K562 (cell line): Measurements from ENCODE around the gene GOLGA6D. TPM values are rescaled to one million over a fixed set of nuclear protein-coding genes. Genes with fewer than 3 reads are reported as not detected.

Source experiments
- ATAC-seq: fragments of 200-7000 bp; cut with Tn5 transposase; 3 replicates; pipeline ENCODE4 v1.9.1; 2020; ENCODE audit warnings: moderate library complexity
- BruUV-seq: library from RNA; stranded (reverse); fragments of 400-500 nt; replicated peaks from 2 replicates; lab custom pipeline; 2021; lab: Mats Ljungman, UMichigan
- CTCF ChIA-PET: fragments of 300-600 bp; formaldehyde crosslinking; extraction: SDS; loops from one replicate; lab custom pipeline; 2021; ENCODE audit warnings: low intra/inter-chr PET ratio; lab: Yijun Ruan, JAX
- POLR2A ChIA-PET: fragments of 300-600, 350-650 bp; sonication (Branson Sonifier 250); formaldehyde crosslinking; extraction: SDS; loops from one replicate; lab custom pipeline; 2021; ENCODE audit warnings: antibody characterized with exemption, inconsistent platforms; lab: Yijun Ruan, JAX
- DNase-seq, 4 experiments: peaks; one replicate each; pipeline versions ENCODE4 v3.0.0 to v3.0.0-alpha.2; 2011 to 2018; ENCODE audit warnings: low spot score in 3 of 4, mixed read lengths in 3 of 4; ENCODE audit errors: extremely low read depth in 1 of 4
- FAIRE-seq: peaks from 2 replicates; lab custom pipeline; 2011; peaks lifted over from hg19 to GRCh38; lab: Jason Lieb, UNC
- H2AFZ ChIP-seq: 2 replicates; pipeline ENCODE4 v1.6.0; 2011; ENCODE audit warnings: low read depth, low read length, control low read depth, inconsistent platforms
- H3K27ac ChIP-seq: fragments of 200-600 bp; 3 replicates; pipeline ENCODE4 v1.8.0; 2011; ENCODE audit warnings: low read depth, mild to moderate bottlenecking, control low read depth, inconsistent platforms, low read length, moderate library complexity, mixed read lengths; ENCODE audit errors: extremely low read depth
- H3K27me3 ChIP-seq, 2 experiments: fragments of 300-600 bp in 1 of 2; 2 replicates in 1 of 2; 3 replicates in 1 of 2; pipeline versions ENCODE4 v1.6.0 to v1.8.0; 2011; ENCODE audit warnings: inconsistent platforms in 2 of 2, low read length in 2 of 2, mild to moderate bottlenecking in 1 of 2, mixed read lengths in 1 of 2, moderate library complexity in 1 of 2; ENCODE audit not compliant: control insufficient read depth in 2 of 2, insufficient read depth in 2 of 2
- H3K36me3 ChIP-seq: fragments of 300-600 bp; 3 replicates; pipeline ENCODE4 v1.8.0; 2011; ENCODE audit warnings: mild to moderate bottlenecking, low read length, inconsistent platforms; ENCODE audit not compliant: control insufficient read depth, insufficient read depth
- H3K4me1 ChIP-seq, 2 experiments: fragments of 200-600 bp in 1 of 2; replicated peaks in 1 of 2; 2 replicates in 1 of 2; 3 replicates in 1 of 2; pipeline versions ENCODE4 v1.5.1 to v1.8.0; 2011; ENCODE audit warnings: inconsistent platforms in 2 of 2, low read length in 2 of 2, mild to moderate bottlenecking in 1 of 2, mixed read lengths in 1 of 2, moderate library complexity in 1 of 2; ENCODE audit not compliant: control insufficient read depth in 2 of 2, insufficient read depth in 2 of 2
- H3K4me2 ChIP-seq: 2 replicates; pipeline ENCODE4 v1.6.1; 2011; ENCODE audit warnings: low read length, control low read depth, inconsistent platforms, mixed read lengths; ENCODE audit not compliant: insufficient read depth
- H3K4me3 ChIP-seq: fragments of 200-600 bp; sonication (generic), shearing (Covaris generic); 2 replicates; pipeline ENCODE4 v1.5.1; 2016; ENCODE audit warnings: control low read depth, inconsistent platforms
- H3K79me2 ChIP-seq: fragments of 200-600 bp; 3 replicates; pipeline ENCODE4 v1.8.0; 2011; ENCODE audit warnings: low read length, inconsistent platforms; ENCODE audit not compliant: control insufficient read depth, insufficient read depth
- H3K9ac ChIP-seq, 2 experiments: 2 replicates each; pipeline versions ENCODE4 v1.6.0 to v1.6.1; 2011; ENCODE audit warnings: low read depth in 2 of 2, low read length in 2 of 2, control low read depth in 1 of 2, inconsistent platforms in 1 of 2, mild to moderate bottlenecking in 1 of 2, mixed read lengths in 1 of 2; ENCODE audit not compliant: insufficient read depth in 1 of 2
- H3K9me1 ChIP-seq: one replicate; pipeline ENCODE4 v1.6.0; 2011; ENCODE audit warnings: inconsistent platforms, mild to moderate bottlenecking, low read length, moderate library complexity; ENCODE audit not compliant: control insufficient read depth, insufficient read depth
- H3K9me3 ChIP-seq: replicated peaks from 2 replicates; pipeline ENCODE4 v1.5.1; 2011; ENCODE audit warnings: low read depth, low read length, inconsistent platforms; ENCODE audit not compliant: control insufficient read depth, insufficient read depth
- H4K20me1 ChIP-seq: replicated peaks from 2 replicates; pipeline ENCODE4 v1.6.1; 2011; ENCODE audit warnings: low read length, inconsistent platforms, mixed read lengths; ENCODE audit not compliant: control insufficient read depth, insufficient read depth
- ASH1L ChIP-seq: fragments of 450-650 bp; IDR thresholded peaks from 2 replicates; pipeline ENCODE4 v1.6.1; 2018; ENCODE audit warnings: borderline replicate concordance, mild to moderate bottlenecking, low read depth; ENCODE audit not compliant: partially characterized antibody
- CBX8 ChIP-seq: fragments of 200-600 bp; sonication (generic); IDR thresholded peaks from 2 replicates; pipeline ENCODE4 v1.6.1; 2012; ENCODE audit warnings: borderline replicate concordance, mixed run types, low read depth, mild to moderate bottlenecking, moderate library complexity, mixed read lengths, low read length, control low read depth, inconsistent platforms; ENCODE audit not compliant: poor library complexity, severe bottlenecking; ENCODE audit errors: extremely low read depth
- CCNT2 ChIP-seq: IDR thresholded peaks from 2 replicates; pipeline ENCODE4 v1.6.1; 2011; ENCODE audit warnings: borderline replicate concordance, low read depth, mild to moderate bottlenecking, moderate library complexity, mixed read lengths, low read length; ENCODE audit not compliant: insufficient read length; ENCODE audit errors: extremely low read depth
- EZH2 ChIP-seq: IDR thresholded peaks from 2 replicates; pipeline ENCODE4 v1.6.1; 2012; ENCODE audit warnings: low read depth, mild to moderate bottlenecking, inconsistent platforms, low read length, borderline replicate concordance
- ILF3 ChIP-seq: fragments of 450-650 bp; IDR thresholded peaks from 2 replicates; pipeline ENCODE4 v1.6.1; 2018; ENCODE audit warnings: antibody characterized with exemption, mild to moderate bottlenecking, moderate library complexity, borderline replicate concordance
- KDM1A ChIP-seq, 2 experiments: fragments of 450-650 bp; IDR thresholded peaks; 2 replicates each; pipeline ENCODE4 v1.6.1; 2016; ENCODE audit warnings: mild to moderate bottlenecking in 2 of 2
- MBD1 ChIP-seq: fragments of 250-450 bp; sonication (Bioruptor Pico); IDR thresholded peaks from 2 replicates; pipeline ENCODE4 v1.8.0; 2022; ENCODE audit warnings: inconsistent platforms
- MTA1 ChIP-seq: fragments of 450-650 bp; IDR thresholded peaks from 2 replicates; pipeline ENCODE4 v1.6.1; 2017; ENCODE audit warnings: borderline replicate concordance
- PURB ChIP-seq: sonication (generic); formaldehyde crosslinking; IDR thresholded peaks from 2 replicates; pipeline ENCODE4 v1.9.0; 2021; ENCODE audit warnings: low read depth, mild to moderate bottlenecking, missing genetic modification reagents
- RAD51 ChIP-seq: fragments of 450-650 bp; IDR thresholded peaks from 2 replicates; pipeline ENCODE4 v1.7.1; 2016; ENCODE audit warnings: low read depth, mild to moderate bottlenecking, borderline replicate concordance
- RCOR1 ChIP-seq, 2 experiments: IDR thresholded peaks; 2 replicates each; pipeline ENCODE4 v1.6.1; 2012; ENCODE audit warnings: low read depth in 2 of 2, low read length in 2 of 2, borderline replicate concordance in 1 of 2, improper control_type of control experiment in 1 of 2
- RHOXF2B ChIP-seq: fragments of 250-450 bp; sonication (Bioruptor Pico); conservative IDR thresholded peaks from 2 replicates; pipeline ENCODE4 v1.5.1; 2021
- SP1 ChIP-seq: sonication (generic); formaldehyde crosslinking; IDR thresholded peaks from 2 replicates; pipeline ENCODE4 v1.8.1; 2022; ENCODE audit warnings: mild to moderate bottlenecking, missing genetic modification reagents
- TEAD1 ChIP-seq, 2 experiments: fragments of 450-650 bp in 1 of 2; sonication (generic) in 1 of 2; formaldehyde crosslinking; IDR thresholded peaks; 2 replicates each; pipeline versions ENCODE4 v1.4.0 to v1.8.0; 2020 to 2022; ENCODE audit warnings: mild to moderate bottlenecking in 2 of 2, missing genetic modification reagents in 1 of 2
- ZNF77 ChIP-seq: fragments of 250-450 bp; sonication (Bioruptor Pico); IDR thresholded peaks from 2 replicates; pipeline ENCODE4 v1.5.0; 2020
- WGBS: fragments of 100-300 bp; shearing (Covaris generic); methylation state at CpG from one replicate; pipeline ENCODE4 v1.1.6; 2016; ENCODE audit warnings: low coverage, mixed read lengths; ENCODE audit not compliant: insufficient coverage; ENCODE audit errors: missing lambda C conversion rate; 5-methylcytosine and 5-hydroxymethylcytosine counted together
- in situ Hi-C: fragments of 300-500 bp; cut with MboI; formaldehyde crosslinking; loops from 4 replicates; pipeline ENCODE4 v1.15.0; 2018; ENCODE audit warnings: inconsistent platforms, mixed read lengths
- intact Hi-C: fragments of 100-400 bp; cut with micrococcal nuclease; formaldehyde crosslinking; loops from 2 replicates; pipeline ENCODE4 v1.14.2; 2022
- polyA plus RNA-seq, 8 experiments: library from polyadenylated mRNA; depleted of rRNA in 4 of 8; stranded (reverse) in 5 of 8; unstranded in 3 of 8; fragments of >200 nt; fragmentation: Nextera tagmentation in 2 of 8; fragmentation: Illumina TruSeq in 1 of 8; extraction: Ambion mirVana in 2 of 8; extraction: Trizol in 1 of 8; gene quantifications; 2 replicates each; pipeline versions ENCODE4 v1.2.1 to v1.2.3, GENCODE V29; 2011 to 2014; ENCODE audit warnings: inconsistent platforms in 1 of 8, missing spikeins in 1 of 8
- total RNA-seq, 7 experiments: library from RNA; depleted of rRNA in 6 of 7; stranded (reverse); fragments of >200 nt in 6 of 7; fragmentation: Illumina TruSeq in 2 of 7; extraction: Trizol in 2 of 7; gene quantifications; 2 replicates each; pipeline versions ENCODE4 v1.2.1 to v1.2.3, GENCODE V29; 2011 to 2021; ENCODE audit warnings: low replicate concordance in 1 of 7
- TF ChIP-seq, protein P1 (sequence below): sonication (generic); formaldehyde crosslinking; IDR thresholded peaks from 2 replicates; pipeline ENCODE4 v1.4.0; 2020; ENCODE audit warnings: mild to moderate bottlenecking, missing genetic modification reagents
- TF ChIP-seq, protein P2 (sequence below): IDR thresholded peaks from 3 replicates; pipeline ENCODE4 v1.6.1; 2011; ENCODE audit warnings: borderline replicate concordance, mild to moderate bottlenecking; ENCODE audit not compliant: insufficient read length, insufficient read depth

The GOLGA6D gene
- total and polyA plus RNA-seq, 9 of the 15 experiments (the other 6 are each of a cell fraction or from before 2014, with no cell fraction given): not detected

DNA sequence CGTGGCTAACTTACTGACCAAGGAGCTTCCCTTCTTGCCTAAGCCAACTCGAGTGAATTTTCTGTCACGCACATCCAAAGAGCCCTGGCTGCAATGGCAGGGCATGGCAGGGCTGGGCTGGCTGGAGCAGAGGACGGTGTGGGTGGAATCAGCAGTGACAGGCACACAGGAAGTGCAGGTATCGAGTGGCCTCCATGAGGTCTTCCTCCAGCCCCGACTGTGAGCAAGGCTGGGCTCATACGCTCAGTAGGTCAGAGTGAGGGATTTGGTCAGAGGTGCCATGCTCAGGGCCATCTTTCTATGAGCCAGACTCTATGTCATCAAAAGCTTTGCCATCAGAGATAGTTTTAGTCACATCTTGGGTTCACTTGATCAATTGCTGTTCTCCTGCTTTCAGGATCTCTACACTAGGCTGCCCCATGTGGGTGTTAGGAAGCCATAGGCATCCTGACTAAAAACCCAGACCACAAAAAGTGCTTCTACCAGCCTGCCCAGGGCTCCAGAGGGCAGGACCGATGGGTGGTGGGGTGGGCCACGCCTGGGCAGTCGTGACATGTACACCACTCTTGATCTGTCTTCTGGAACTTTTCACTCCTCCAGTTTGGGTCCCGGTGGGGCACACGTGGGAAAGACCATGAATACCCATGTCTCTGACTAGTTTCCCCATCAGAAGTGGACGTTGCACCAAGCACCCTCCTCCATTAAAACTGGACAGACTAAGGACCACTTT lies 30.6 kb downstream of the GOLGA6D start:
- no peaks in the 10 kb centered on the region for H3K79me2 ChIP-seq
- TF ChIP-seq ZNF77 (no peak), CCNT2 (no peak), SP1 (CRISPR knock-in tag) (no peak), TEAD1 (CRISPR knock-in tag; IDR thresholded peaks at IDR 0.05) (no peak), KDM1A (IDR thresholded peaks at IDR 0.05) (no peak), MBD1 (no peak), ILF3 (no peak), PURB (CRISPR knock-in tag) (no peak), RAD51 (no peak), RHOXF2B (CRISPR knock-in tag) (no peak), RCOR1 (IDR thresholded peaks at IDR 0.05; ENCODE audit: borderline replicate concordance in 1 of 2, low read depth in 2 of 2, low read length in 2 of 2) (no peak), ASH1L (no peak), MTA1 (no peak), CBX8 (no peak), EZH2 (no peak)
- TF ChIP-seq, protein P1, sequence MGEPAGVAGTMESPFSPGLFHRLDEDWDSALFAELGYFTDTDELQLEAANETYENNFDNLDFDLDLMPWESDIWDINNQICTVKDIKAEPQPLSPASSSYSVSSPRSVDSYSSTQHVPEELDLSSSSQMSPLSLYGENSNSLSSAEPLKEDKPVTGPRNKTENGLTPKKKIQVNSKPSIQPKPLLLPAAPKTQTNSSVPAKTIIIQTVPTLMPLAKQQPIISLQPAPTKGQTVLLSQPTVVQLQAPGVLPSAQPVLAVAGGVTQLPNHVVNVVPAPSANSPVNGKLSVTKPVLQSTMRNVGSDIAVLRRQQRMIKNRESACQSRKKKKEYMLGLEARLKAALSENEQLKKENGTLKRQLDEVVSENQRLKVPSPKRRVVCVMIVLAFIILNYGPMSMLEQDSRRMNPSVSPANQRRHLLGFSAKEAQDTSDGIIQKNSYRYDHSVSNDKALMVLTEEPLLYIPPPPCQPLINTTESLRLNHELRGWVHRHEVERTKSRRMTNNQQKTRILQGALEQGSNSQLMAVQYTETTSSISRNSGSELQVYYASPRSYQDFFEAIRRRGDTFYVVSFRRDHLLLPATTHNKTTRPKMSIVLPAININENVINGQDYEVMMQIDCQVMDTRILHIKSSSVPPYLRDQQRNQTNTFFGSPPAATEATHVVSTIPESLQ: no peak
- TF ChIP-seq, protein P2, sequence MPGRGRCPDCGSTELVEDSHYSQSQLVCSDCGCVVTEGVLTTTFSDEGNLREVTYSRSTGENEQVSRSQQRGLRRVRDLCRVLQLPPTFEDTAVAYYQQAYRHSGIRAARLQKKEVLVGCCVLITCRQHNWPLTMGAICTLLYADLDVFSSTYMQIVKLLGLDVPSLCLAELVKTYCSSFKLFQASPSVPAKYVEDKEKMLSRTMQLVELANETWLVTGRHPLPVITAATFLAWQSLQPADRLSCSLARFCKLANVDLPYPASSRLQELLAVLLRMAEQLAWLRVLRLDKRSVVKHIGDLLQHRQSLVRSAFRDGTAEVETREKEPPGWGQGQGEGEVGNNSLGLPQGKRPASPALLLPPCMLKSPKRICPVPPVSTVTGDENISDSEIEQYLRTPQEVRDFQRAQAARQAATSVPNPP: no peak

More for the DNA sequence above, 30.6 kb downstream of the GOLGA6D start:
- ATAC-seq: no peak
- H3K4me2 ChIP-seq: no peak overlapping the region
- intact Hi-C loops (no loop called here), in situ Hi-C loops (loop anchor here (10.0 kb wide), 1 partner anchor 622 kb away; no protein-coding TSS in a partner anchor)
- no peak overlapping the region for H2AFZ ChIP-seq
- peaks cover 0 to under 1% of the 10 kb centered on the region in 2 experiments; a peak in 3 of 5 replicates for H3K27me3 ChIP-seq
- H3K27ac ChIP-seq: no peak overlapping the region
- H4K20me1 ChIP-seq: no peaks in the 10 kb centered on the region
- H3K9ac ChIP-seq: no peak overlapping the region
- H3K4me1 ChIP-seq: no peaks in the 10 kb centered on the region
- no peaks in the 10 kb centered on the region for H3K9me1 ChIP-seq
- POLR2A ChIA-PET: no interaction called here
- CTCF ChIA-PET: no interaction called here
- no peaks in the 10 kb centered on the region for H3K36me3 ChIP-seq
- no peak for FAIRE-seq
- no peaks in the 10 kb centered on the region for H3K9me3 ChIP-seq
- BruUV-seq: no TSS peak
- DNase-seq: no peak
- 9% methylated on average over 13 of the region's 13 CpGs for WGBS
- no peak overlapping the region for H3K4me3 ChIP-seq
